Endothelial cell of umbilical vein (primary cell): Measurements from ENCODE around the gene SUPT20HL1.
"Not testable (repeated sequence)": the region's sequence is repeated elsewhere in the genome, so short reads cannot be mapped to it uniquely, and the experiment has no call there.

Experiments
- CTCF ChIP-seq, 2 donors: IDR thresholded peaks; 1 replicate in 1 of 2; 2 replicates in 1 of 2; pipeline ENCODE4 v1.5.1; 2011; ENCODE audit warnings: low read length in 2 of 2, mild to moderate bottlenecking in 2 of 2, moderate library complexity in 2 of 2, control low read depth in 1 of 2, inconsistent platforms in 1 of 2, low read depth in 1 of 2; ENCODE audit not compliant: insufficient read depth in 1 of 2; ENCODE audit errors: extremely low read depth in 1 of 2
- EZH2 ChIP-seq: IDR thresholded peaks from 2 replicates; pipeline ENCODE4 v1.6.1; 2012; ENCODE audit warnings: borderline replicate concordance, low read depth, mild to moderate bottlenecking, moderate library complexity, low read length, inconsistent platforms; ENCODE audit not compliant: severe bottlenecking
- FOS ChIP-seq: IDR thresholded peaks from 2 replicates; pipeline ENCODE4 v1.6.1; 2011; ENCODE audit warnings: mild to moderate bottlenecking, low read length, moderate library complexity, borderline replicate concordance; ENCODE audit not compliant: insufficient read depth
- GATA2 ChIP-seq: IDR thresholded peaks from 2 replicates; pipeline ENCODE4 v1.7.0; 2011; ENCODE audit warnings: low read depth, mild to moderate bottlenecking, moderate library complexity, mixed read lengths, low read length; ENCODE audit not compliant: insufficient read length, insufficient read depth
- MAX ChIP-seq: IDR thresholded peaks from 2 replicates; pipeline ENCODE4 v1.6.1; 2011; ENCODE audit not compliant: insufficient read depth, insufficient read length
- POLR2A ChIP-seq: IDR thresholded peaks from 2 replicates; pipeline ENCODE4 v1.6.1; 2012; ENCODE audit warnings: low read depth, mild to moderate bottlenecking, control low read depth, low read length
- POLR2AphosphoS5 ChIP-seq: IDR thresholded peaks from 2 replicates; pipeline ENCODE4 v1.6.1; 2012; ENCODE audit warnings: low read depth, mild to moderate bottlenecking, control low read depth, low read length, moderate library complexity; ENCODE audit not compliant: insufficient read depth

GRCh38 chrX:24366762-24367400, 6.4 kb downstream of the SUPT20HL1 start:
- TF ChIP-seq CTCF (IDR thresholded peaks at IDR 0.05; ENCODE audit: extremely low read depth in 1 of 2, insufficient read depth in 1 of 2, low read depth in 1 of 2, low read length in 2 of 2); FOS; POLR2AphosphoS5; POLR2A; EZH2; MAX; GATA2: not testable (repeated sequence)
